ENCODE results near the gene HNRNPCL4.
"Not testable (repeated sequence)": the region's sequence is repeated elsewhere in the genome, so short reads cannot be mapped to it uniquely, and the experiment has no call there.

Gene HNRNPCL4

GRCh38 chr1:13165531-13165930 lies at the start of gene HNRNPCL4:
HNRNPCL4 (minus strand) TSS chr1:13165631; CDS start chr1:13165467, 164 bp downstream.
- not testable (repeated sequence) for DNase-seq (ENCODE audit: low read depth)

- not testable (repeated sequence) for DNase-seq (ENCODE audit: low read depth)
Measured at GRCh38 chr1:13208712-13209111, 43.3 kb upstream of the HNRNPCL4 start.

DNA sequence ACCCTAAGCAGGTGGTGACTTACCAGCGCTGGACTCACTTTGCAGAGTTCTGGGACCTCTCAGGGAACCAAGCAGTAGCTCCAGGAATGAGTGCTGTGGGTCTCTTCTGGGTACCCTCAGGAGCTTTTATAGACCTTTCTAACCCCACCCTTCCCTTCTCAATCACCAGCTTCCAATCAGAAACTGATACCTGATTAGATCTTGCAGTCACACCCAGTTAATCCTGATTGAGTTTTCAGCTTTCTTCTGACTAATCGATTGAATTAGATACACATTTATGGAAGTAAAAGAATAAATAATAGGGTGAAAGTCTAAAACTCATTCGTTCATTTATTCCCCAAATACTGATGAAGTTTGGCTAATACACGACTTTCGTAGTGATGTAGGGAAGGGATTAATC lies 35.9 kb upstream of the HNRNPCL4 start, which contains the start of gene PRAMEF13:
Gene PRAMEF13 (minus strand): TSS at position 101 of the 400 bp plus-strand sequence. CDS start 1,820 bp downstream, outside the sequence.
- DNase-seq (ENCODE audit: low read depth): not testable (repeated sequence)

DNA sequence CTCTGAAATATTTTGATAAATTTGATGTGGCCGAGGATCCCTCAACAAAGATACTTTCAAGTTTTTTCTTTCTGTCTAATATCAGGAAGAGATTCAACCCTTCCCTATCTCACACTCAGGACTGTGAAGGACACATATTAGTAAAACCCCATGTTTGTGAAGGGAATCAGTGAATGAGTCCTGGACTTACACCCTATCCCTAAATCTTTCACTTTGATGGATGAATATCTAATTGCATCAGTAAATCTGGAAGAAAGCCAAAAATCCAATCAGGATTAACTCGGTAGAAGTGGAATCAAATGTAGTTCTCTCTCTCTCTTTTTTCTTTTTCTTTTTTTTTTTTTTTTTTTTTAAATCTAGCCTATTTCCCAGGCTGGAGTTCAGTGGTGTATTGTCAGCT lies 6.1 kb upstream of the HNRNPCL4 start, which contains the start of gene PRAMEF9:
Gene PRAMEF9 (plus strand): TSS at position 301 of the 400 bp plus-strand sequence. CDS start 3,433 bp downstream, outside the sequence.
- not testable (repeated sequence) for DNase-seq (ENCODE audit: low read depth)

GRCh38 chr1:13155909-13156308 lies 9.5 kb downstream of the HNRNPCL4 start, which contains the start of gene PRAMEF26:
PRAMEF26 (minus strand) TSS chr1:13156009; CDS start chr1:13153095, 2,914 bp downstream.
- DNase-seq (ENCODE audit: low read depth): not testable (repeated sequence)

DNA sequence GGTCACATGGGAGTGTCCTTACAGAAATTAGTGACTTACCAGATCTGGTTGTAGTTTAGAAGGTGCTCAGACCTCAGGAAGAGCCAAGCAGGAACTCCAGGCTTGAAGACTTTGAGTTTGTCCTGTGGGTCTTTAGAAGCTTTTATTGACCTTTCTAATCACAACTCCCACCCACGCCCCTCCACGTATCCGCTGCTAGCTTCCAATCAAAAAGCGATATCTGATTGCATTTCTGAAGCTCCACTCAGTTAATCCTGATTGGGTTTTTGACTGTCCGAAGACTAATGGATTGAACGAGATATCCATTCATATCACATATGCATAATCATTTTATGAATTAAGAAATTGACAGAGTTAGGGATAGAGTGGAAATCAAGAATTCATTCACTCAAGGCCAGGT lies 48.7 kb downstream of the HNRNPCL4 start, which contains the start of gene HNRNPCL2:
Gene HNRNPCL2 (minus strand): TSS at position 101 of the 400 bp plus-strand sequence. CDS start 454 bp downstream, outside the sequence.
- DNase-seq (ENCODE audit: low read depth): not testable (repeated sequence)
